Erythroblast (primary cell): Measurements from ENCODE around the gene POR.

ENCODE experiments used
- GATA1 ChIP-seq: IDR thresholded peaks from 2 replicates; pipeline ENCODE4 v1.6.1; 2011; ENCODE audit warnings: low read depth, mild to moderate bottlenecking, control low read depth, low read length, moderate library complexity
- POLR2A ChIP-seq: IDR thresholded peaks from 2 replicates; pipeline ENCODE4 v1.6.1; 2011; ENCODE audit warnings: mild to moderate bottlenecking, low read length

GRCh38 chr7:75892634-75893272 lies 22.2 kb upstream of the POR start:
- no peak for TF ChIP-seq POLR2A
- no peak for TF ChIP-seq GATA1
